Measurements from ENCODE around the gene RRP36.

The RRP36 gene

DNA sequence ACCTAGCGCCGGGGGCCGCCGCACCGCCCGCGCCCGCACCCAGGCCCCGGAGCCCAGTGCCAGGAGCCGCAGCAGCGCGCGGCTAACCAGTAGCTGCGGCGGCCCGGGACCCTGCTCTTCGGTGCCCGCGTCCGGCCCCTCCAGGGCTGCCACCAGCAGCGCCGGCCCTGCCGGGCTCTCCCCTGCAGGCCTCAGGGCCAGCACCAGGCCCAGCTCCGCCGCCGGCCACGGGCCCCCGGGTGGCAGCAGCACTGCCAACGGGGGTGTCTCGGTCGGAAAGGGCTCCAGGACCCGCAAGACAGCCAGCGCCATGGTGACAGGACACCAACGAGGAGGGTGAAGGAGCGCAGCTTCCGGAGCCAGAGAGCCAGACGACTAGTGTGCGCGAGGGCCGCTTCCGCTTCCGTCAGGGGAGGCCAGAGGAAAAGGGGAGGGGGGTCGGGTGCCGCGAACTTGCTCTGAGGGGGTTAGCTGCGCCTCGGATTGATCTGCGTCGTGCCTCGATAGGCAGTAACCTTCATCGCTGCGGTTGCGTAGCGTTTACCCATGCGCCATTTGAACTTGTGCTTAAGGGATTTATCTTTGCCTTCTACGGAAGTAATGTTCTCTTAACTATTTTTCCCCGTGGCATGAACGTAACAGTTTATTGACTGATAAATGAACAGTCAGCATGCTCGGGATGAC is 42.4 kb upstream of the RRP36 start, which contains the start of gene PEX6 (continued):
- TF ChIP-seq, protein P1, sequence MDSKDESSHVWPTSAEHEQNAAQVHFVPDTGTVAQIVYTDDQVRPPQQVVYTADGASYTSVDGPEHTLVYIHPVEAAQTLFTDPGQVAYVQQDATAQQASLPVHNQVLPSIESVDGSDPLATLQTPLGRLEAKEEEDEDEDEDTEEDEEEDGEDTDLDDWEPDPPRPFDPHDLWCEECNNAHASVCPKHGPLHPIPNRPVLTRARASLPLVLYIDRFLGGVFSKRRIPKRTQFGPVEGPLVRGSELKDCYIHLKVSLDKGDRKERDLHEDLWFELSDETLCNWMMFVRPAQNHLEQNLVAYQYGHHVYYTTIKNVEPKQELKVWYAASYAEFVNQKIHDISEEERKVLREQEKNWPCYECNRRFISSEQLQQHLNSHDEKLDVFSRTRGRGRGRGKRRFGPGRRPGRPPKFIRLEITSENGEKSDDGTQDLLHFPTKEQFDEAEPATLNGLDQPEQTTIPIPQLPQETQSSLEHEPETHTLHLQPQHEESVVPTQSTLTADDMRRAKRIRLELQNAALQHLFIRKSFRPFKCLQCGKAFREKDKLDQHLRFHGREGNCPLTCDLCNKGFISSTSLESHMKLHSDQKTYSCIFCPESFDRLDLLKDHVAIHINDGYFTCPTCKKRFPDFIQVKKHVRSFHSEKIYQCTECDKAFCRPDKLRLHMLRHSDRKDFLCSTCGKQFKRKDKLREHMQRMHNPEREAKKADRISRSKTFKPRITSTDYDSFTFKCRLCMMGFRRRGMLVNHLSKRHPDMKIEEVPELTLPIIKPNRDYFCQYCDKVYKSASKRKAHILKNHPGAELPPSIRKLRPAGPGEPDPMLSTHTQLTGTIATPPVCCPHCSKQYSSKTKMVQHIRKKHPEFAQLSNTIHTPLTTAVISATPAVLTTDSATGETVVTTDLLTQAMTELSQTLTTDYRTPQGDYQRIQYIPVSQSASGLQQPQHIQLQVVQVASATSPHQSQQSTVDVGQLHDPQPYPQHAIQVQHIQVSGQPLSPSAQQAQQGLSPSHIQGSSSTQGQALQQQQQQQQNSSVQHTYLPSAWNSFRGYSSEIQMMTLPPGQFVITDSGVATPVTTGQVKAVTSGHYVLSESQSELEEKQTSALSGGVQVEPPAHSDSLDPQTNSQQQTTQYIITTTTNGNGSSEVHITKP (tag by site-specific recombination; IDR thresholded peaks at IDR 0.05): peak; percentile 96
- TF ChIP-seq MZF1 (tag by site-specific recombination; IDR thresholded peaks at IDR 0.05; ENCODE audit: borderline replicate concordance): 0 out of 2 replicates have a peak, but pooled peaks have one; percentile 33
- TF ChIP-seq ZNF529 (tag by site-specific recombination; IDR thresholded peaks at IDR 0.05; ENCODE audit: insufficient replicate concordance): no peak
- TF ChIP-seq, protein P2, sequence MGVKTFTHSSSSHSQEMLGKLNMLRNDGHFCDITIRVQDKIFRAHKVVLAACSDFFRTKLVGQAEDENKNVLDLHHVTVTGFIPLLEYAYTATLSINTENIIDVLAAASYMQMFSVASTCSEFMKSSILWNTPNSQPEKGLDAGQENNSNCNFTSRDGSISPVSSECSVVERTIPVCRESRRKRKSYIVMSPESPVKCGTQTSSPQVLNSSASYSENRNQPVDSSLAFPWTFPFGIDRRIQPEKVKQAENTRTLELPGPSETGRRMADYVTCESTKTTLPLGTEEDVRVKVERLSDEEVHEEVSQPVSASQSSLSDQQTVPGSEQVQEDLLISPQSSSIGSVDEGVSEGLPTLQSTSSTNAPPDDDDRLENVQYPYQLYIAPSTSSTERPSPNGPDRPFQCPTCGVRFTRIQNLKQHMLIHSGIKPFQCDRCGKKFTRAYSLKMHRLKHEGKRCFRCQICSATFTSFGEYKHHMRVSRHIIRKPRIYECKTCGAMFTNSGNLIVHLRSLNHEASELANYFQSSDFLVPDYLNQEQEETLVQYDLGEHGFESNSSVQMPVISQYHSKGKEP (tag by site-specific recombination; IDR thresholded peaks at IDR 0.05): no peak
- peak; percentile 66 for TF ChIP-seq ZBTB26 (tag by site-specific recombination; optimal IDR thresholded peaks at IDR 0.05)
- TF ChIP-seq, protein P3, sequence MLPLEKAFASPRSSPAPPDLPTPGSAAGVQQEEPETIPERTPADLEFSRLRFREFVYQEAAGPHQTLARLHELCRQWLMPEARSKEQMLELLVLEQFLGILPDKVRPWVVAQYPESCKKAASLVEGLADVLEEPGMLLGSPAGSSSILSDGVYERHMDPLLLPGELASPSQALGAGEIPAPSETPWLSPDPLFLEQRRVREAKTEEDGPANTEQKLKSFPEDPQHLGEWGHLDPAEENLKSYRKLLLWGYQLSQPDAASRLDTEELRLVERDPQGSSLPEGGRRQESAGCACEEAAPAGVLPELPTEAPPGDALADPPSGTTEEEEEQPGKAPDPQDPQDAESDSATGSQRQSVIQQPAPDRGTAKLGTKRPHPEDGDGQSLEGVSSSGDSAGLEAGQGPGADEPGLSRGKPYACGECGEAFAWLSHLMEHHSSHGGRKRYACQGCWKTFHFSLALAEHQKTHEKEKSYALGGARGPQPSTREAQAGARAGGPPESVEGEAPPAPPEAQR (tag by site-specific recombination; IDR thresholded peaks at IDR 0.05): no peak
- no peak for TF ChIP-seq ZIC2 (tag by site-specific recombination; IDR thresholded peaks at IDR 0.05)
- TF ChIP-seq OSR2 (tag by site-specific recombination; IDR thresholded peaks at IDR 0.05): peak; percentile 30; the same call in 1 of the 2 replicates
- TF ChIP-seq ZNF837 (tag by site-specific recombination; IDR thresholded peaks at IDR 0.05): no peak
- TF ChIP-seq, protein P4, sequence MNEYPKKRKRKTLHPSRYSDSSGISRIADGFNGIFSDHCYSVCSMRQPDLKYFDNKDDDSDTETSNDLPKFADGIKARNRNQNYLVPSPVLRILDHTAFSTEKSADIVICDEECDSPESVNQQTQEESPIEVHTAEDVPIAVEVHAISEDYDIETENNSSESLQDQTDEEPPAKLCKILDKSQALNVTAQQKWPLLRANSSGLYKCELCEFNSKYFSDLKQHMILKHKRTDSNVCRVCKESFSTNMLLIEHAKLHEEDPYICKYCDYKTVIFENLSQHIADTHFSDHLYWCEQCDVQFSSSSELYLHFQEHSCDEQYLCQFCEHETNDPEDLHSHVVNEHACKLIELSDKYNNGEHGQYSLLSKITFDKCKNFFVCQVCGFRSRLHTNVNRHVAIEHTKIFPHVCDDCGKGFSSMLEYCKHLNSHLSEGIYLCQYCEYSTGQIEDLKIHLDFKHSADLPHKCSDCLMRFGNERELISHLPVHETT (tag by site-specific recombination; IDR thresholded peaks at IDR 0.05): peak; percentile 65; the same call in 1 of the 2 replicates
- TF ChIP-seq ZNF580 (tag by site-specific recombination; IDR thresholded peaks at IDR 0.05): peak; percentile 51; the same call in 1 of the 2 replicates
- peak; percentile 30; the same call in 1 of the 2 replicates for TF ChIP-seq ZBTB8A (tag by site-specific recombination; IDR thresholded peaks at IDR 0.05)
- peak; percentile 98 for TF ChIP-seq GLIS2 (tag by site-specific recombination; IDR thresholded peaks at IDR 0.05)
- peak; percentile 60 for TF ChIP-seq ZEB2 (tag by site-specific recombination; IDR thresholded peaks at IDR 0.05)
- peak; percentile 56 for TF ChIP-seq SP7 (tag by site-specific recombination; IDR thresholded peaks at IDR 0.05)
- TF ChIP-seq HOXD13 (CRISPR knock-in tag; IDR thresholded peaks at IDR 0.05; ENCODE audit: borderline replicate concordance): no peak
- TF ChIP-seq, protein P5, sequence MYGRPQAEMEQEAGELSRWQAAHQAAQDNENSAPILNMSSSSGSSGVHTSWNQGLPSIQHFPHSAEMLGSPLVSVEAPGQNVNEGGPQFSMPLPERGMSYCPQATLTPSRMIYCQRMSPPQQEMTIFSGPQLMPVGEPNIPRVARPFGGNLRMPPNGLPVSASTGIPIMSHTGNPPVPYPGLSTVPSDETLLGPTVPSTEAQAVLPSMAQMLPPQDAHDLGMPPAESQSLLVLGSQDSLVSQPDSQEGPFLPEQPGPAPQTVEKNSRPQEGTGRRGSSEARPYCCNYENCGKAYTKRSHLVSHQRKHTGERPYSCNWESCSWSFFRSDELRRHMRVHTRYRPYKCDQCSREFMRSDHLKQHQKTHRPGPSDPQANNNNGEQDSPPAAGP (tag by site-specific recombination; IDR thresholded peaks at IDR 0.05): 0 out of 2 replicates have a peak, but pooled peaks have one; percentile 33
- TF ChIP-seq, protein P6, sequence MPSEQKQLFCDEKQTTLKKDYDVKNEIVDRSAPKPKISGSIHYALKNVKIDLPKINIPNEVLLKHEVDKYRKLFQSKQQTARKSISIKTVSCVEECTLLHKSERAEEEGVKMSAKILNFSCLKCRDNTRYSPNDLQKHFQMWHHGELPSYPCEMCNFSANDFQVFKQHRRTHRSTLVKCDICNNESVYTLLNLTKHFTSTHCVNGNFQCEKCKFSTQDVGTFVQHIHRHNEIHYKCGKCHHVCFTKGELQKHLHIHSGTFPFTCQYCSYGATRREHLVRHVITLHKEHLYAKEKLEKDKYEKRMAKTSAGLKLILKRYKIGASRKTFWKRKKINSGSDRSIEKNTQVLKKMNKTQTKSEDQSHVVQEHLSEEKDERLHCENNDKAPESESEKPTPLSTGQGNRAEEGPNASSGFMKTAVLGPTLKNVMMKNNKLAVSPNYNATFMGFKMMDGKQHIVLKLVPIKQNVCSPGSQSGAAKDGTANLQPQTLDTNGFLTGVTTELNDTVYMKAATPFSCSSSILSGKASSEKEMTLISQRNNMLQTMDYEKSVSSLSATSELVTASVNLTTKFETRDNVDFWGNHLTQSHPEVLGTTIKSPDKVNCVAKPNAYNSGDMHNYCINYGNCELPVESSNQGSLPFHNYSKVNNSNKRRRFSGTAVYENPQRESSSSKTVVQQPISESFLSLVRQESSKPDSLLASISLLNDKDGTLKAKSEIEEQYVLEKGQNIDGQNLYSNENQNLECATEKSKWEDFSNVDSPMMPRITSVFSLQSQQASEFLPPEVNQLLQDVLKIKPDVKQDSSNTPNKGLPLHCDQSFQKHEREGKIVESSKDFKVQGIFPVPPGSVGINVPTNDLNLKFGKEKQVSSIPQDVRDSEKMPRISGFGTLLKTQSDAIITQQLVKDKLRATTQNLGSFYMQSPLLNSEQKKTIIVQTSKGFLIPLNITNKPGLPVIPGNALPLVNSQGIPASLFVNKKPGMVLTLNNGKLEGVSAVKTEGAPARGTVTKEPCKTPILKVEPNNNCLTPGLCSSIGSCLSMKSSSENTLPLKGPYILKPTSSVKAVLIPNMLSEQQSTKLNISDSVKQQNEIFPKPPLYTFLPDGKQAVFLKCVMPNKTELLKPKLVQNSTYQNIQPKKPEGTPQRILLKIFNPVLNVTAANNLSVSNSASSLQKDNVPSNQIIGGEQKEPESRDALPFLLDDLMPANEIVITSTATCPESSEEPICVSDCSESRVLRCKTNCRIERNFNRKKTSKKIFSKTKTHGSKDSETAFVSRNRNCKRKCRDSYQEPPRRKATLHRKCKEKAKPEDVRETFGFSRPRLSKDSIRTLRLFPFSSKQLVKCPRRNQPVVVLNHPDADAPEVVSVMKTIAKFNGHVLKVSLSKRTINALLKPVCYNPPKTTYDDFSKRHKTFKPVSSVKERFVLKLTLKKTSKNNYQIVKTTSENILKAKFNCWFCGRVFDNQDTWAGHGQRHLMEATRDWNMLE (tag by site-specific recombination; conservative IDR thresholded peaks at IDR 0.05; ENCODE audit: low read depth): peak; percentile 62
- TF ChIP-seq, protein P7, sequence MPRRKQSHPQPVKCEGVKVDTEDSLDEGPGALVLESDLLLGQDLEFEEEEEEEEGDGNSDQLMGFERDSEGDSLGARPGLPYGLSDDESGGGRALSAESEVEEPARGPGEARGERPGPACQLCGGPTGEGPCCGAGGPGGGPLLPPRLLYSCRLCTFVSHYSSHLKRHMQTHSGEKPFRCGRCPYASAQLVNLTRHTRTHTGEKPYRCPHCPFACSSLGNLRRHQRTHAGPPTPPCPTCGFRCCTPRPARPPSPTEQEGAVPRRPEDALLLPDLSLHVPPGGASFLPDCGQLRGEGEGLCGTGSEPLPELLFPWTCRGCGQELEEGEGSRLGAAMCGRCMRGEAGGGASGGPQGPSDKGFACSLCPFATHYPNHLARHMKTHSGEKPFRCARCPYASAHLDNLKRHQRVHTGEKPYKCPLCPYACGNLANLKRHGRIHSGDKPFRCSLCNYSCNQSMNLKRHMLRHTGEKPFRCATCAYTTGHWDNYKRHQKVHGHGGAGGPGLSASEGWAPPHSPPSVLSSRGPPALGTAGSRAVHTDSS (tag by site-specific recombination; IDR thresholded peaks at IDR 0.05): peak; percentile 72; the same call in 1 of the 2 replicates
- TF ChIP-seq KLF9 (tag by site-specific recombination; IDR thresholded peaks at IDR 0.05; ENCODE audit: low read depth): no peak
